Measurements from ENCODE around the gene PCGF5.

DNA sequence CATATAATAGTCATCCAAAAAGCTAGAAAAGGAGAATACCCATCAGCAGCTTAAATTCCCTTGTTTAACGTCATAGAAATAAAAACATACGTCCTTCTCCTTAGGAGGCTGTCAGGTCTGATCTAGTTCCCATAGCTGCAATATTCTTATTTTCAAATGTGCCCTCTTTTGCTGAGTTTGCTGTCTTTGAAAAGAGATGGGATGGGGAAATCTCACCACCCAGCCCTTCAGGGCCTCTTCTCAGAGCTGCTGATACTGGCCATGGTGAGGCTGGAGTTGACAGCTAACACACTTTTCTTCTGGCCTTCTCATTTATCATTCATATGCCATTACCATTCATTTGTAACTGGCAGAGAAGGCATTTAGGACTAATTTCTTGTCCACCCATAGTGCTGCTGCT, 5.1 kb upstream of the PCGF5 start:
- TF ChIP-seq, protein P1, sequence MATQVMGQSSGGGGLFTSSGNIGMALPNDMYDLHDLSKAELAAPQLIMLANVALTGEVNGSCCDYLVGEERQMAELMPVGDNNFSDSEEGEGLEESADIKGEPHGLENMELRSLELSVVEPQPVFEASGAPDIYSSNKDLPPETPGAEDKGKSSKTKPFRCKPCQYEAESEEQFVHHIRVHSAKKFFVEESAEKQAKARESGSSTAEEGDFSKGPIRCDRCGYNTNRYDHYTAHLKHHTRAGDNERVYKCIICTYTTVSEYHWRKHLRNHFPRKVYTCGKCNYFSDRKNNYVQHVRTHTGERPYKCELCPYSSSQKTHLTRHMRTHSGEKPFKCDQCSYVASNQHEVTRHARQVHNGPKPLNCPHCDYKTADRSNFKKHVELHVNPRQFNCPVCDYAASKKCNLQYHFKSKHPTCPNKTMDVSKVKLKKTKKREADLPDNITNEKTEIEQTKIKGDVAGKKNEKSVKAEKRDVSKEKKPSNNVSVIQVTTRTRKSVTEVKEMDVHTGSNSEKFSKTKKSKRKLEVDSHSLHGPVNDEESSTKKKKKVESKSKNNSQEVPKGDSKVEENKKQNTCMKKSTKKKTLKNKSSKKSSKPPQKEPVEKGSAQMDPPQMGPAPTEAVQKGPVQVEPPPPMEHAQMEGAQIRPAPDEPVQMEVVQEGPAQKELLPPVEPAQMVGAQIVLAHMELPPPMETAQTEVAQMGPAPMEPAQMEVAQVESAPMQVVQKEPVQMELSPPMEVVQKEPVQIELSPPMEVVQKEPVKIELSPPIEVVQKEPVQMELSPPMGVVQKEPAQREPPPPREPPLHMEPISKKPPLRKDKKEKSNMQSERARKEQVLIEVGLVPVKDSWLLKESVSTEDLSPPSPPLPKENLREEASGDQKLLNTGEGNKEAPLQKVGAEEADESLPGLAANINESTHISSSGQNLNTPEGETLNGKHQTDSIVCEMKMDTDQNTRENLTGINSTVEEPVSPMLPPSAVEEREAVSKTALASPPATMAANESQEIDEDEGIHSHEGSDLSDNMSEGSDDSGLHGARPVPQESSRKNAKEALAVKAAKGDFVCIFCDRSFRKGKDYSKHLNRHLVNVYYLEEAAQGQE (IDR thresholded peaks at IDR 0.05; ENCODE audit: insufficient read depth in 1 of 2, low read depth in 2 of 2, low read length in 2 of 2), result no peak
- TF ChIP-seq TAF1 (IDR thresholded peaks at IDR 0.05; ENCODE audit: borderline replicate concordance, insufficient read depth, low read length) (no peak), POLR2AphosphoS5 (IDR thresholded peaks at IDR 0.05; ENCODE audit: low read depth, low read length) (no peak), SIN3A (IDR thresholded peaks at IDR 0.05; ENCODE audit: borderline replicate concordance, insufficient read depth, low read length) (no peak), FOXP2 (optimal IDR thresholded peaks at IDR 0.05; ENCODE audit: borderline replicate concordance, extremely low read depth, extremely low read length, insufficient read depth) (no peak)

All from PFSK-1 (cell line).